Upper lobe of left lung (tissue), 4 donors: ENCODE results near the gene DBNDD2.

Experiments used
- EP300 ChIP-seq, 4 donors: sonication (generic); formaldehyde crosslinking; IDR thresholded peaks; one replicate each; pipeline ENCODE4 v1.5.1; 2017; ENCODE audit warnings: antibody characterized with exemption in 4 of 4, control low read depth in 2 of 4
- POLR2A ChIP-seq, 4 donors: fragments of 450-650 bp; IDR thresholded peaks; one replicate each; pipeline ENCODE4 v1.5.1; 2016 to 2017; ENCODE audit warnings: antibody characterized with exemption in 4 of 4, mild to moderate bottlenecking in 2 of 4
- TF ChIP-seq, protein P1 (sequence below), 6 experiments: fragments of 450-650 bp in 4 of 6; fragments of 200-600 bp in 2 of 6; sonication (generic) in 2 of 6; IDR thresholded peaks; one replicate each; pipeline ENCODE4 v1.5.1; 2016 to 2019; ENCODE audit warnings: antibody characterized with exemption in 6 of 6

DNA sequence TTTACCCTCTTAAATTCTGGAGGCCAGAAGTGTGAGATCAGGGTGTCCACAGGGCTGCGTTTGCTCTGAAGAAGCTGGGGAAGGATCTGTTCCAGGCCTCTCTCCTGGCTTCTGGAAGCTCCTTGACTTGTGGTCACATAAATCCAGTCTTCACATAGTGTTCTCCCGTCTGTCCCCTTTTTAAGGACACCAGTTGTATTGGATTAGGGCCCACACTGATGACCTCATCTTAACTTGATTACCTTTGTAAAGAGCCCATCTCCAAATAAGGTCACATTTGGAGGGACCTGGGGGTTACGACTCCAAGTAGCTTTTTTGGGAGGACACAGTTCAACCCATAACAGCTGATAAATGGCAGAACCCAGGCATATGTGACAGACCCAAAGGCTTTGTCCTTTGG, 41.4 kb downstream of the DBNDD2 start:
- TF ChIP-seq, protein P1, sequence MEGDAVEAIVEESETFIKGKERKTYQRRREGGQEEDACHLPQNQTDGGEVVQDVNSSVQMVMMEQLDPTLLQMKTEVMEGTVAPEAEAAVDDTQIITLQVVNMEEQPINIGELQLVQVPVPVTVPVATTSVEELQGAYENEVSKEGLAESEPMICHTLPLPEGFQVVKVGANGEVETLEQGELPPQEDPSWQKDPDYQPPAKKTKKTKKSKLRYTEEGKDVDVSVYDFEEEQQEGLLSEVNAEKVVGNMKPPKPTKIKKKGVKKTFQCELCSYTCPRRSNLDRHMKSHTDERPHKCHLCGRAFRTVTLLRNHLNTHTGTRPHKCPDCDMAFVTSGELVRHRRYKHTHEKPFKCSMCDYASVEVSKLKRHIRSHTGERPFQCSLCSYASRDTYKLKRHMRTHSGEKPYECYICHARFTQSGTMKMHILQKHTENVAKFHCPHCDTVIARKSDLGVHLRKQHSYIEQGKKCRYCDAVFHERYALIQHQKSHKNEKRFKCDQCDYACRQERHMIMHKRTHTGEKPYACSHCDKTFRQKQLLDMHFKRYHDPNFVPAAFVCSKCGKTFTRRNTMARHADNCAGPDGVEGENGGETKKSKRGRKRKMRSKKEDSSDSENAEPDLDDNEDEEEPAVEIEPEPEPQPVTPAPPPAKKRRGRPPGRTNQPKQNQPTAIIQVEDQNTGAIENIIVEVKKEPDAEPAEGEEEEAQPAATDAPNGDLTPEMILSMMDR (IDR thresholded peaks at IDR 0.05): no peak
- TF ChIP-seq POLR2A (IDR thresholded peaks at IDR 0.05) (no peak), EP300 (IDR thresholded peaks at IDR 0.05) (peak in 1 of 4 donors; percentile 83)
